Right atrium auricular region (tissue), 2 donors: ENCODE results near the gene VPS50. TPM values are rescaled to one million over a fixed set of nuclear protein-coding genes. Genes with fewer than 3 reads are reported as not detected.
"Not testable (repeated sequence)": the region's sequence is repeated elsewhere in the genome, so short reads cannot be mapped to it uniquely, and the experiment has no call there.

Source experiments
- DNase-seq: peaks from one replicate; pipeline ENCODE4 v3.0.0-alpha.2; 2019; ENCODE audit warnings: low spot score
- H3K27ac ChIP-seq, 2 donors: fragments of 200-600 bp; sonication (generic); 1 replicate in 1 of 2; 2 replicates in 1 of 2; pipeline ENCODE4 v1.5.1; 2016 to 2019
- H3K27me3 ChIP-seq, 2 donors: fragments of 200-600 bp; sonication (generic); one replicate each; pipeline versions ENCODE4 v1.5.1 to v1.6.0; 2017 to 2019
- H3K36me3 ChIP-seq: fragments of 200-600 bp; sonication (generic); one replicate; pipeline ENCODE4 v1.5.1; 2016
- H3K4me1 ChIP-seq, 2 donors: fragments of 200-600 bp; sonication (generic); one replicate each; pipeline versions ENCODE4 v1.5.1 to v1.6.0; 2017 to 2019
- H3K4me3 ChIP-seq, 2 donors: fragments of 200-600 bp; sonication (generic); 1 replicate in 1 of 2; 2 replicates in 1 of 2; pipeline ENCODE4 v1.5.1; 2017 to 2019; ENCODE audit warnings: mild to moderate bottlenecking in 1 of 2, moderate library complexity in 1 of 2
- H3K9me3 ChIP-seq, 2 donors: fragments of 200-600 bp; sonication (generic); one replicate each; pipeline ENCODE4 v1.5.1; 2019
- total RNA-seq, 2 donors: library from RNA; depleted of rRNA; stranded (reverse); fragments of >200 nt; gene quantifications; one replicate each; pipeline ENCODE4 v1.1.0, GENCODE V29; 2016
- TF ChIP-seq, protein P1 (sequence below), 2 donors: fragments of 200-600 bp; sonication (generic); IDR thresholded peaks; one replicate each; pipeline ENCODE4 v1.5.1; 2019; ENCODE audit warnings: antibody characterized with exemption in 2 of 2

The VPS50 gene
- total RNA-seq, 2 donors from 2014 or later, result 8.8 to 22.7 TPM

DNA sequence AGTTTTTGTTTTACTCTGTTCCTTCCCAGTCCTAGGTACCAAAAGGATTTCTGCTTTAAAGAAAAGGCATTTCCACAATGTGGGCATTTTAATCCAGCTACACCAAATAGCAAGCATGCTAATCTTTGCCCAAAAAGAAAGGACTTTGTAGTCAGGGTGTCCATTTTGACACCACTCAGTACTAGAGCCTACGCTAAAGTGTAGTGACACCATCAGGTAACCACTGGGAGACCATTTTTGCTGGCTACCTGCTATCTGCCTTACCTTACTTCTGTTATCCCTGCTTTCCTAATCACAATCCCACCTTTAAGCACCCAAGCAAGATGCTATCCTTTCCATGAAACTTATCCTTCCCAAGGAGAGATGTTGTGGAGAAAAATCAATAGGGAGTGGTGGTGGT is 129.7 kb downstream of the VPS50 start:
- TF ChIP-seq, protein P1, sequence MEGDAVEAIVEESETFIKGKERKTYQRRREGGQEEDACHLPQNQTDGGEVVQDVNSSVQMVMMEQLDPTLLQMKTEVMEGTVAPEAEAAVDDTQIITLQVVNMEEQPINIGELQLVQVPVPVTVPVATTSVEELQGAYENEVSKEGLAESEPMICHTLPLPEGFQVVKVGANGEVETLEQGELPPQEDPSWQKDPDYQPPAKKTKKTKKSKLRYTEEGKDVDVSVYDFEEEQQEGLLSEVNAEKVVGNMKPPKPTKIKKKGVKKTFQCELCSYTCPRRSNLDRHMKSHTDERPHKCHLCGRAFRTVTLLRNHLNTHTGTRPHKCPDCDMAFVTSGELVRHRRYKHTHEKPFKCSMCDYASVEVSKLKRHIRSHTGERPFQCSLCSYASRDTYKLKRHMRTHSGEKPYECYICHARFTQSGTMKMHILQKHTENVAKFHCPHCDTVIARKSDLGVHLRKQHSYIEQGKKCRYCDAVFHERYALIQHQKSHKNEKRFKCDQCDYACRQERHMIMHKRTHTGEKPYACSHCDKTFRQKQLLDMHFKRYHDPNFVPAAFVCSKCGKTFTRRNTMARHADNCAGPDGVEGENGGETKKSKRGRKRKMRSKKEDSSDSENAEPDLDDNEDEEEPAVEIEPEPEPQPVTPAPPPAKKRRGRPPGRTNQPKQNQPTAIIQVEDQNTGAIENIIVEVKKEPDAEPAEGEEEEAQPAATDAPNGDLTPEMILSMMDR (IDR thresholded peaks at IDR 0.05), result no peak
- Histone ChIP-seq H3K27me3 (no peaks in the 10 kb centered on the region), H3K4me3 (no peak overlapping the region), H3K27ac (no peak overlapping the region), H3K36me3 (peaks cover 5% of the 10 kb centered on the region), H3K9me3 (no peaks in the 10 kb centered on the region), H3K4me1 (no peaks in the 10 kb centered on the region)
- no peak for DNase-seq

DNA sequence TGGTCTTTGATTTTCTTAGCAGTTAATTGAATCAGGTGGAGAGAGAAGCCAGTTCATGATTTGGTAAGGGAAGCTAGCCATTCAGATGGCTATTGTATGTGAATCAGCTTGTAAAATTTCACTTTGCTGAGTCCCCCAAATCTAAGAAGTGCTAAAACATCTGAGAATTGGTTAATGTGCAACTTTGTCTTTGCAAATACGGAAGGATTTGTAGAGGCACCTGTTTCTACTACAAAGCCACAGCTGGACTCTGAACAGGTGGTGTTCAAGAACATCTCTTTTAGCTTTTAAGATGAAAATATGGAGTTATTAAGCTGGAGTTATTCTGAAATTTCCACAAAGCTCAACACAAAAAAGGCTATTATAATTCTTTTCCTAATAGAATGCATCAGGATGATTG is 132.6 kb downstream of the VPS50 start:
- H3K27me3 ChIP-seq, result no peaks in the 10 kb centered on the region
- TF ChIP-seq, protein P1 (IDR thresholded peaks at IDR 0.05), result no peak
- peaks cover under 1% of the 10 kb centered on the region for H3K36me3 ChIP-seq
- H3K27ac ChIP-seq, result no peak overlapping the region
- no peaks in the 10 kb centered on the region for H3K4me1 ChIP-seq
- DNase-seq, result no peak
- H3K9me3 ChIP-seq, result no peaks in the 10 kb centered on the region
- no peak overlapping the region for H3K4me3 ChIP-seq

DNA sequence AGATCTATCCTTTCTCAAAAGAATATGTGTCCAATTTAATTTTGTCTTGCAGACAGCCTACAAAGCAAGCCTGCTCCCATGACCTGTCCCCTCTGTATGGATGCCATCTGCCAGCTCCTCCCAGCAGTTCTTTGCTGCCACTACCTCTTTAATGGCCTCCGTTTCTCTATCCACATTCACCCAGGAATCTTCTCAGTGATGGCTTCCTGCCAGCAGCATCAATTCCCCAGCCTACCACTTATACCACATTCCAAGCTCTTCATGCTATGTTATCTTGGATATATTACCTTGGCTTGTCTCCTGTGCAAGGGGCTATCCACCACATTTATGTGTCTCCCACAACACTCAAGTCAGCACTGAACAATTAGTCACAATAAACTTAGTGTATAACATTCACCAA is 133.2 kb downstream of the VPS50 start:
- no peaks in the 10 kb centered on the region for H3K27me3 ChIP-seq
- H3K4me1 ChIP-seq, result no peaks in the 10 kb centered on the region
- no peak overlapping the region for H3K4me3 ChIP-seq
- no peak overlapping the region for H3K27ac ChIP-seq
- TF ChIP-seq, protein P1 (IDR thresholded peaks at IDR 0.05), result no peak
- no peaks in the 10 kb centered on the region for H3K36me3 ChIP-seq
- no peaks in the 10 kb centered on the region for H3K9me3 ChIP-seq
- DNase-seq, result no peak

DNA sequence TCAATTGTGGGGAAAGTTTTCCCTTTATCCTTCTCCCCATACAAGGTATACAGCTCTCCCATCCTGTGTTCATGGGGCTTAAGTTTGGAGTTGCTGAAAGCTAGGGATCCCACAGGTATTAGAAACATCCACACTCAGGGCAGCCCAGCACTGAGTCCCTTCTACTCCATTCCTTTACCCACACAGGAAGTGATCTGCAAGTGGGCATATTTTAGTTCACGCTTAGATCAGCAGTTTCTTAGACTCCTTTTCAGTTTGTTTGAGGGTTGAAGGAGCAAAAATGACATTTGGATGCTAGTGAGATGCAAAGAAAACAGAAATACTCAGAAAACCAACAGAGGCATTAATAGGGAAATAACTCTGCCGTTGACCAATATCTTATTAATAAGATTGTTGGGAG is 134.7 kb downstream of the VPS50 start:
- no peaks in the 10 kb centered on the region for H3K4me1 ChIP-seq
- TF ChIP-seq, protein P1 (IDR thresholded peaks at IDR 0.05), result no peak
- no peaks in the 10 kb centered on the region for H3K36me3 ChIP-seq
- H3K4me3 ChIP-seq, result no peak overlapping the region
- no peak for DNase-seq
- no peaks in the 10 kb centered on the region for H3K27me3 ChIP-seq
- no peak overlapping the region for H3K27ac ChIP-seq
- H3K9me3 ChIP-seq, result no peaks in the 10 kb centered on the region

DNA sequence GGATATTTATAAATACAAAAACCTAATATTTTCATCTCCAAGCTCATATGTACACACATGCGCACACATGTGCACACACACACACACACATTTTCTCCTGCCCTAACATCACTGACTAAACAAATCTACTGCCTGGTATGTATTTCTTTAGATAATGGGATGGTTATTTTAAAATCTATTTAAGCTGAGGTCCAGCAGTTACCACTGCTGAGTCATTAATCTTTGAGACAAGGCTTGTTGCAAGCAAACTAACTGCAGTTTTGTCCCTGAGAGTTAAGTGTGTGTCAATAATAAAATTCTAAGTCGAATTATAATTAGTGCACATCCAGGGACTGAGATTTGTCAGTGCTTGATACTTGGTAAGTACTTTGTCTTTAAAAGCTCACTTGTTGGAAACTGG is 135.1 kb downstream of the VPS50 start:
- H3K27ac ChIP-seq, result no peak overlapping the region
- TF ChIP-seq, protein P1 (IDR thresholded peaks at IDR 0.05), result no peak

DNA sequence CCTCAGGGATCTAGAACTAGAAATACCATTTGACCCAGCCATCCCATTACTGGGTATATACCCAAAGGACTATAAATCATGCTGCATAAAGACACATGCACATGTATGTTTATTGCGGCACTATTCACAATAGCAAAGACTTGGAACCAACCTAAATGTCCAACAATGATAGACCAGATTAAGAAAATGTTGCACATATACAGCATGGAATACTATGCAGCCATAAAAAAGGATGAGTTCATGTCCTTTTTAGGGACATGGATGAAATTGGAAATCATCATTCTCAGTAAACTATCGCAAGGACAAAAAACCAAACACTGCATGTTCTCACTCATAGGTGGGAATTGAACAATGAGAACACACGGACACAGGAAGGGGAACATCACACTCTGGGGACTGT is 138.8 kb downstream of the VPS50 start:
- H3K4me1 ChIP-seq, DNase-seq, H3K27me3 ChIP-seq, H3K9me3 ChIP-seq, H3K27ac ChIP-seq, H3K4me3 ChIP-seq, H3K36me3 ChIP-seq: not testable (repeated sequence)

More for the DNA sequence above, 135.1 kb downstream of the VPS50 start:
- Histone ChIP-seq H3K4me1 (no peaks in the 10 kb centered on the region), H3K4me3 (no peak overlapping the region), H3K27me3 (no peaks in the 10 kb centered on the region), H3K9me3 (no peaks in the 10 kb centered on the region), H3K36me3 (no peaks in the 10 kb centered on the region)
- DNase-seq, result no peak
